GM19372 (cell line): ENCODE data around the gene LRP2BP.

Experiments
- ATAC-seq: cut with Tn5 transposase; IDR thresholded peaks from one replicate; pipeline ENCODE4 v1.9.1; 2021; ENCODE audit warnings: mild to moderate bottlenecking, low read depth, moderate library complexity; ENCODE audit not compliant: unreplicated experiment

Gene LRP2BP

GRCh38 chr4:185395956-185396723 is 416 bp upstream of the LRP2BP start:
- peak; percentile 70 for ATAC-seq

GRCh38 chr4:185394568-185395237 is 1.0 kb downstream of the LRP2BP start:
- ATAC-seq = no peak

GRCh38 chr4:185392156-185392555 is 3.6 kb downstream of the LRP2BP start:
- ATAC-seq = no peak

DNA sequence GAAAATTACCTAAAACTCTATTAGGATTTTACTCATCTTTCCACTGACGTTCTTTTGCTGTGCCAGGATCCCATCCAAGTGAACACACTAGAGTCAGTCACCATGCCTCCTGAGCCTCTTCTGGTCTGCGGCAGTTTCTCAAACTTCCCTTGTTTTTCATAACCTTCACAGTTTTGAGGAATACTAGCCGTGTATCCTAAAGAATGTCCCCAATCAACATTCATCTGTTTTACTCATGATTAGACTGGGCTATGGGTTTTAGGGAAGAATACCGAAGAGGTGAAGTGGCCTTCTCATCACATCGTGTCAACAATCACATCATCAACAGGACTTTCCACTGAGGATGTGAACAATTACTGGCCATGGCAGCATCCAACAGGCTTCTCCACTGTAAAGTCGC is 4.8 kb downstream of the LRP2BP start:
- ATAC-seq = no peak

DNA sequence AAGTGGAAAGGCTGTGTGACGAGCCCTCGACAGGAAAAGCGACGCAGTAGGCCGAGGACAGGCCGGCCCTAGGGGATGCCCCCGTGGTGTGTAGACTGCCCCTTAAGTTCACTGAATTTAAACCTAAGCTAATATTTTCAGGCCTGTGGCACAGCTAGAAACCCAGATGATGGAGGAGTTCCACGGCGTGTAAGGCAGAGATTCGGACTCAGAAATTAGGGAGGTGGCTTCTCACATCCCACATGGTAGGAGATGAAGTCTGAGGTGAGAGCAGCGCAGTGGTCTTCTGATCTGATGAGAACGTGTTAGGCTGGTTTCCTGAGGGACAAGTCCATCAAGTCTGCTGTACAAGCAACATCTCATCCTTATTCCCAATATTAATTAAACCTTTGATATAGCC is 7.8 kb downstream of the LRP2BP start:
- ATAC-seq = no peak

GRCh38 chr4:185384930-185385331 is 10.8 kb downstream of the LRP2BP start:
- no peak for ATAC-seq

GRCh38 chr4:185384061-185384460 is 11.7 kb downstream of the LRP2BP start:
- ATAC-seq = no peak

DNA sequence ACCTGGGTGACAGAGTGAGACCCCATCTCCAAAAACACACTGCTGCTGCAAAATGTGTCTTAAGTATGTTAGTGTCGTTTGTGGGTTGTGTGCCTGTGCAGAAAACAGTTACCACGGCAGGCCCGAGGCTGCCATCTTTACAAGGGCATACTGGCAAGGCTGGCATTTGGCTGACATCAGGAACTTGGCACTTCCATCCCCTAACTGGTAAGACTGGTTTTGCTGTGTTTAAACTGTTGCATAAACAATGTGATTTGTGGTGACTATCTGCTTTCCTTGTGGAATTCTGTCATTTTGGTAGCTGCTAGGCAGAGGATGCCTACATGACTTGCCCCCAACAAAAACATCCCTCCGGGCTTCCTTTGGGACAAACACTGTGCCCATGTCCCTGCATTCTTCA is 12.3 kb downstream of the LRP2BP start:
- no peak for ATAC-seq

DNA sequence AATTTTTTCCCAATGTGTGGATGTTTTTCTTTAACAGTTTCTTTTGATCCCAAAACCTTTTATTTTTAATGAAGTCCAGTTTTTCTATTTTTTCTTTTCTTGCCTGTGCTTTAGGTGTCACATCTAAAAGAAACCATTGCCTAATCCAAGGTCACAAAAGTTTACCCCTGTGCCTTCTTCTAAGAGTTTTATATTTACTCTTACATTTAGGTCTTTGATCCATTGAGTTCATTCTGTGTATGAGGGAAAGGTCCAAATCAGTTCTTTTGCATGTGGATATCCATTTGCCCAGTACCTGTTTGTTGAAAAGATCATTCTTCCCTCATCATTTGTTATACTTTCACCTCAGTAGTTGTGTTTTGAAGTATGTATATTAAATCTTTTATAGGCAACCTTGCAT is 13.0 kb downstream of the LRP2BP start:
- no peak for ATAC-seq

DNA sequence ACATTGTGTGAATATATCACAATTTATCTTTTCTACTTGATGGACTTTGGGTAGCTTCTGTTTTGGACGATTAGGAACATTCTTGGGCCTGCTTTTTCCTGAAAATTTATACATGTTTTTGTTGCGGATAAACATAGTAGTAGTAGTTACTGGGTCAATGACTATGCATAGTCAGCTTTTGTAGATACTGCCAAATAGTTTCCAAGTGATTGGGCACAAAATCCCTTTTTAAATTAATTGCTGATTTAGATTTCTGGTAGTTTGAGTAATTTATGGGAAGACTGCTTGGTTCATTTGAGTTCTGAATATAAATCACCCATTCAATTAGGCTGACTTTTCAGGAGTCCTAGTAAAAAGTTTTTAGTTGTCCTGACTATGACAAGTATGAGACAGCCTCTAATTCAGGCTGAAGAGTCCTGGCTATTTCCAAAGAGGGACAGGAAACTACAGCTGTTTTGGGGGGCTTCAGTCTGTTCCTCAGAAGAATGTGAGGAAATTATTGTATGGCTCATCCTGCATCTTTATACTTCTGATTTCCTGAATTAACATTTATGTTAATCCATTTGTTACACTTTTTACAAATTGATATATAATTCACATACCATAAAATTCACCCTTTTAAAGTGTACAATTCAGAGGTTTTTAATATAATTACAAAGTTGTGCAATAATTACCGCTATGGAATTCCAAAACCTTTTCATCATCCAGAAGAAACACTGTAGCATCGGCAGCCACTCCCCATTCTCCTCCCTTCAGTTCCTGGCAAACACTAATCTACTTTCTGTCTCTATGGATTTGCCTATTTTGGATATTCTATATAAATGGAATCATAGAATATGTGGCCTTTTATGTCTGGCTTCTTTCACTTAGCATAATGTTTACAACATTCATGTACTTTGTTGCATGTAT is 14.2 kb downstream of the LRP2BP start:
- no peak for ATAC-seq

GRCh38 chr4:185380320-185380719 is 15.4 kb downstream of the LRP2BP start:
- no peak for ATAC-seq

DNA sequence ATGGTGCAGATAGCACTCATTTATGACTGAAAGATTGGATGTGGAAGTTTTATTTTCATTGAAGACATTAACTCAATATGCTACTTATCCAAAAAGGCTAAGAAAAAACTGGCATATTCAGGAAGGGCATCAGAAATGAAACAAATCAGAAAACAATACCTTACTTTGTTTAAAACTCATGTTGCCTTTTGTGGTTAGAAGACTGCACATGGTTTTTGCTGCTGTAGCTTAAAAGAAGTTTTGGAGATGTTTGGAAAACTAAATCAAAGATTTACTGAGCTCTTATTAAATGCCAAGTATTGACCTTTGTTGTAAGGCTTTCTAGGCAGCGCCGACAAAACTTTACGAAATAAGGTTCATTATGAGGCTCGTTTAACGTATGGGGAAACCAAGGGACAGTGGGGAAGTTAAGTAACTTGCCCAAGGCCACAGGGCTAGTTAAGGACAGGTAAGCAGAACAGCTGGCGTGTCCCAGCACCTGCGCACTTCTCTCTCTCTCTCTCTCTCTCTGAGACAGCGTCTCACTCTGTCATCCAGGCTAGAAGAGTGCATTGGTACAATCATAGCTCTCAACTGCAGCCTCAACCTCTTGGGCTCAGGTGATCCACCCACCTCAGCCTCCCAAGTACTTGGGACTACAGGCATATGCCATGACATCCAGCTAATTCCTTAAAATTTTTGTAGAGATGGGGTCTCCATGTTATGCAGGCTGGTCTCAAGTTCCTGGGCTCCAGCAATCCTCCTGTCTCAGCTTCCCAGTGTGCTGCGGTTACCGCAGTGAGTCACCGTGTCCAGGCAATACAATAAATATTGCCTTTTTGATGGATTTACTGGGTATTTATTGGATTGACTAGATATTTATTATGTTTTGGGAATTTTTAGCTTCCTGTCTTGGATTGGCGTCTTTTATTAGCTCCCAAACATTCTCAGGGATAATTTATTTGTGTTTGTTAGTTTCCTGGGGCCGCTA is 16.1 kb downstream of the LRP2BP start:
- no peak for ATAC-seq

- no peak for ATAC-seq
Observed at GRCh38 chr4:185378264-185378663, 17.5 kb downstream of the LRP2BP start.

DNA sequence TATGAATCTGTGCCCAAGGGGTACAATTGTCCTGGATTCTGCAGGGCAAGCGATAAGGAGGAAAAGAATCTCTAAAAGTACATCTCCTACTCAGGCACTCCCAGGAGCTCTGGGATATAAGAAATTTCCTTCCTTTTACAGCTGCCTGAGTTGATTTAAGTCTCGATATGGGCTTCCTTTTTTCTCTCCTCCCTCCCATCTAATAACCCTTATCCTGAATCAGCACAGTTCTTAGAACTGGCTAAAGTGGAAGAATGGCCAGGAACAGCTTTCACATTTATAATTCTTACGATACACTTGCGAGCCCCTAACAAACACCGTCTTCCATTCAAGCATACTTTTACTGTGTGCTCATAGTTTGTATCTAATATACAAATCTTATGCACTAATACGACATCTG is 21.2 kb downstream of the LRP2BP start:
- no peak for ATAC-seq

GRCh38 chr4:185374027-185374426 is 21.7 kb downstream of the LRP2BP start:
- no peak for ATAC-seq

DNA sequence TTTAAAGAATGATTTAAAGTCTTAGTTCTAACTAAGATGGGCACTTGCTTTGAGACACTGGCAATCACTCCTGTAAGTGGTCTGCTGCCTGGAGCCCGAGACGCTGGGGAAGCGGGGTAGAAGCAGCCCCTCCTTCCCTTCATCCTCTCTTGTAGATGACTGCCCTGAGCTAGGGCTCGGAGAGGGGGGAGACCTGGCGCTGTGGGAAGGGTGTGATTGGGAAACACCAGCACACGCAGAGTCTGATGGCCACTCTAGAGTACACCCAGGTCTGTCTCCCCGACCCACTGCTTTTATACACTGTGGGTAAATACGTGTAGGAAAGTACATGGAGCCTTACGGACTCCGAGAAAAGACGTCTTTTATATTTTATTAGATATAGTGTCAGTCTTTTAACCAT is 24.0 kb downstream of the LRP2BP start:
- ATAC-seq = no peak

GRCh38 chr4:185370268-185370949 is 25.3 kb downstream of the LRP2BP start:
- ATAC-seq = no peak

GRCh38 chr4:185369731-185370130 is 26.0 kb downstream of the LRP2BP start:
- no peak for ATAC-seq

- no peak for ATAC-seq
Observed at GRCh38 chr4:185364886-185365285, 30.8 kb downstream of the LRP2BP start.
